ENCODE measurements around the gene TNFRSF18.

GRCh38 chr1:1177452-1178206 is 28.8 kb downstream of the TNFRSF18 start:
- TF ChIP-seq CTCF (IDR thresholded peaks at IDR 0.05) (no peak), EZH2 (IDR thresholded peaks at IDR 0.05; ENCODE audit: borderline replicate concordance, insufficient read depth, low read depth, low read length, poor library complexity, severe bottlenecking) (no peak)
